HG02870 (cell line): ENCODE measurements around the gene CXCL8.
"Not testable (repeated sequence)": the region's sequence is repeated elsewhere in the genome, so short reads cannot be mapped to it uniquely, and the experiment has no call there.

ENCODE experiments used
- ATAC-seq: cut with Tn5 transposase; IDR thresholded peaks from one replicate; pipeline ENCODE4 v1.9.1; 2021; ENCODE audit warnings: mild to moderate bottlenecking, moderate library complexity; ENCODE audit not compliant: unreplicated experiment

CXCL8 gene

GRCh38 chr4:73740353-73740778 is at the start of gene CXCL8:
CXCL8 (plus strand) TSS chr4:73740569; CDS start chr4:73740659, 90 bp downstream.
- no peak for ATAC-seq

GRCh38 chr4:73691201-73691600 is 49.2 kb upstream of the CXCL8 start:
- ATAC-seq: not testable (repeated sequence)

- ATAC-seq: no peak
Measured at GRCh38 chr4:73691759-73692158, 48.6 kb upstream of the CXCL8 start.

GRCh38 chr4:73692254-73692653 is 48.1 kb upstream of the CXCL8 start:
- ATAC-seq: no peak

- no peak for ATAC-seq
Measured at GRCh38 chr4:73692701-73693100, 47.7 kb upstream of the CXCL8 start.

GRCh38 chr4:73693811-73694210 is 46.6 kb upstream of the CXCL8 start:
- ATAC-seq: no peak

- no peak for ATAC-seq
Measured at GRCh38 chr4:73698217-73698616, 42.2 kb upstream of the CXCL8 start.

- ATAC-seq: no peak
Measured at GRCh38 chr4:73701116-73701515, 39.3 kb upstream of the CXCL8 start.

- no peak for ATAC-seq
Measured at GRCh38 chr4:73702796-73703287, 37.5 kb upstream of the CXCL8 start.

GRCh38 chr4:73703320-73703719 is 37.0 kb upstream of the CXCL8 start:
- ATAC-seq: no peak

GRCh38 chr4:73704314-73705055 is 35.9 kb upstream of the CXCL8 start:
- no peak for ATAC-seq

- ATAC-seq: no peak
Measured at GRCh38 chr4:73705056-73705432, 35.3 kb upstream of the CXCL8 start.

- no peak for ATAC-seq
Measured at GRCh38 chr4:73705721-73706120, 34.6 kb upstream of the CXCL8 start.

- ATAC-seq: no peak
Measured at GRCh38 chr4:73706811-73707210, 33.6 kb upstream of the CXCL8 start.

- ATAC-seq: no peak
Measured at GRCh38 chr4:73707269-73707875, 33.0 kb upstream of the CXCL8 start.

- no peak for ATAC-seq
Measured at GRCh38 chr4:73707918-73708577, 32.3 kb upstream of the CXCL8 start.

GRCh38 chr4:73709451-73710033 is 30.8 kb upstream of the CXCL8 start:
- ATAC-seq: no peak

GRCh38 chr4:73710094-73710493 is 30.3 kb upstream of the CXCL8 start:
- no peak for ATAC-seq

- no peak for ATAC-seq
Measured at GRCh38 chr4:73711989-73712388, 28.4 kb upstream of the CXCL8 start.

- ATAC-seq: no peak
Measured at GRCh38 chr4:73713650-73714049, 26.7 kb upstream of the CXCL8 start.

GRCh38 chr4:73714647-73715046 is 25.7 kb upstream of the CXCL8 start:
- ATAC-seq: no peak

- ATAC-seq: no peak
Measured at GRCh38 chr4:73715659-73716058, 24.7 kb upstream of the CXCL8 start.
